KOPT-K1 (cell line): ENCODE data around the gene LDLRAP1.
"Not testable (repeated sequence)": the region's sequence is repeated elsewhere in the genome, so short reads cannot be mapped to it uniquely, and the experiment has no call there.

ENCODE experiments used
- H3K27ac ChIP-seq: fragments of 200-600 bp; sonication (generic); 2 replicates; pipeline ENCODE4 v1.5.1; 2016; ENCODE audit warnings: antibody characterized with exemption, mild to moderate bottlenecking, low read depth, low read length; ENCODE audit not compliant: poor library complexity, severe bottlenecking
- H3K36me3 ChIP-seq: fragments of 200-600 bp; sonication (generic); 2 replicates; pipeline ENCODE4 v1.5.1; 2017; ENCODE audit warnings: antibody characterized with exemption, mild to moderate bottlenecking, low read length, moderate library complexity; ENCODE audit not compliant: insufficient read depth
- H3K9me3 ChIP-seq: fragments of 200-600 bp; sonication (generic); 2 replicates; pipeline ENCODE4 v1.5.1; 2017; ENCODE audit warnings: antibody characterized with exemption, low read length, mild to moderate bottlenecking; ENCODE audit not compliant: insufficient read depth, poor library complexity, severe bottlenecking

Gene LDLRAP1, protein sequence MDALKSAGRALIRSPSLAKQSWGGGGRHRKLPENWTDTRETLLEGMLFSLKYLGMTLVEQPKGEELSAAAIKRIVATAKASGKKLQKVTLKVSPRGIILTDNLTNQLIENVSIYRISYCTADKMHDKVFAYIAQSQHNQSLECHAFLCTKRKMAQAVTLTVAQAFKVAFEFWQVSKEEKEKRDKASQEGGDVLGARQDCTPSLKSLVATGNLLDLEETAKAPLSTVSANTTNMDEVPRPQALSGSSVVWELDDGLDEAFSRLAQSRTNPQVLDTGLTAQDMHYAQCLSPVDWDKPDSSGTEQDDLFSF

GRCh38 chr1:25543425-25544242, at the start of gene LDLRAP1:
Gene LDLRAP1, plus strand, starts transcription at chr1:25543606. Its CDS starts 93 bp downstream, at chr1:25543699.
- no peaks in the 10 kb centered on the region for H3K9me3 ChIP-seq
- no peaks in the 10 kb centered on the region for H3K36me3 ChIP-seq
- no peak within 1 kb of the TSS for H3K27ac ChIP-seq

- H3K36me3 ChIP-seq = peaks cover 86% of the 10 kb centered on the region
- no peaks in the 10 kb centered on the region for H3K9me3 ChIP-seq
- H3K27ac ChIP-seq = no peak overlapping the region
These were observed 48.5 kb upstream of the LDLRAP1 start for GRCh38 chr1:25494952-25495351.

GRCh38 chr1:25500694-25501093, 42.7 kb upstream of the LDLRAP1 start:
- H3K36me3 ChIP-seq = peaks cover 52% of the 10 kb centered on the region
- H3K27ac ChIP-seq = no peak overlapping the region
- H3K9me3 ChIP-seq = no peaks in the 10 kb centered on the region

- peaks cover 48% of the 10 kb centered on the region for H3K36me3 ChIP-seq
- no peaks in the 10 kb centered on the region for H3K9me3 ChIP-seq
- no peak overlapping the region for H3K27ac ChIP-seq
These were observed 42.0 kb upstream of the LDLRAP1 start for GRCh38 chr1:25501235-25502058.

- no peak overlapping the region for H3K27ac ChIP-seq
- H3K9me3 ChIP-seq = no peaks in the 10 kb centered on the region
- peaks cover 33% of the 10 kb centered on the region for H3K36me3 ChIP-seq
These were observed 40.4 kb upstream of the LDLRAP1 start for GRCh38 chr1:25502957-25503356.

GRCh38 chr1:25503551-25504426, 39.6 kb upstream of the LDLRAP1 start:
- Histone ChIP-seq H3K9me3 (no peaks in the 10 kb centered on the region), H3K27ac (no peak overlapping the region), H3K36me3 (peaks cover 25% of the 10 kb centered on the region)

DNA sequence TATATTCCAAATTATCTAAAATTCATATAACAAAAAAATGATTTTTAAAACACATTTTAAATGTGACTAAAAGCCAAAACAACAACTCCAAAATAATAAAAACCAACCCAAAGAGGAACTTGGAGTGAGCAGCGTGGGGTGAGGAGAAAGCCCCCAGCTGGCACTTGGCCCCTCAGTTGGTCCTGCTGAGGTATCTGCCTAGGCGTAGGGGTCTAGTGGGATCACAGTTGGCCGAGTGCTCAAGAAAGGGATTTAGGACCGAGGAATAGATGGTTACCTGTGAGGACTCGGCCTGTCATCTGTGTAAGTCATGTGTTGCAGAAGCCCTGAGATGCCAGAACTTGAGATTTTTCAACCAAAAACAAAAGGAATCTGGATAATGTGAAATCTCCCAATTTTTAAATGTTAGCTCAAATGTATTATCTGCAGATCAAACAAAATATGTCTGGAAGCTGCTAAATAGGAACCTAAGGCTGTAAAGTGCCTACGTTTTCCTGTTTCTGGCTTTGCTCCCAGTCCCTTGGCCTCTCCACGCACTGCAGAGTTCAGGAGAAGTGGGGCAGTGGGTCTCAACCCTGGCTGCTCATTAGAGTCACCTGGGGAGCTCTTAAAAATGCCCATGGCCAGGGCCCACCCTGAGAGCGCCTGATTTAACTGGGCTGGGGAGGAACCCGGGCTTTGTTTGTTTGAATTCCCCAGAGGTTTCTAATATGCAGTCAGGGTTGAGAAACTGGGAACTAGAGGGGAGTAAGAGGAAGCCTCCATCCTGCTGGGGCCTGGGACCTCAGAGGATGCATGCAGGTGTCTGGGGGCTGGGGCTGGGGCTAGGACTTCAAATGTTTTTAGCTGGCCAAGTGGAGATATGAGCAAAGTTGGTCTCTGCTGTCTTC, 38.5 kb upstream of the LDLRAP1 start:
- H3K27ac ChIP-seq = no peak overlapping the region
- no peaks in the 10 kb centered on the region for H3K9me3 ChIP-seq
- H3K36me3 ChIP-seq = peaks cover 18% of the 10 kb centered on the region; the same call in 1 of the 2 replicates

- Histone ChIP-seq H3K36me3 (peaks cover 9% of the 10 kb centered on the region; the same call in 1 of the 2 replicates), H3K27ac (no peak overlapping the region), H3K9me3 (no peaks in the 10 kb centered on the region)
These were observed 37.6 kb upstream of the LDLRAP1 start for GRCh38 chr1:25505656-25506385.

- H3K9me3 ChIP-seq, H3K27ac ChIP-seq, H3K36me3 ChIP-seq: not testable (repeated sequence)
These were observed 36.6 kb upstream of the LDLRAP1 start for GRCh38 chr1:25506566-25507463.

DNA sequence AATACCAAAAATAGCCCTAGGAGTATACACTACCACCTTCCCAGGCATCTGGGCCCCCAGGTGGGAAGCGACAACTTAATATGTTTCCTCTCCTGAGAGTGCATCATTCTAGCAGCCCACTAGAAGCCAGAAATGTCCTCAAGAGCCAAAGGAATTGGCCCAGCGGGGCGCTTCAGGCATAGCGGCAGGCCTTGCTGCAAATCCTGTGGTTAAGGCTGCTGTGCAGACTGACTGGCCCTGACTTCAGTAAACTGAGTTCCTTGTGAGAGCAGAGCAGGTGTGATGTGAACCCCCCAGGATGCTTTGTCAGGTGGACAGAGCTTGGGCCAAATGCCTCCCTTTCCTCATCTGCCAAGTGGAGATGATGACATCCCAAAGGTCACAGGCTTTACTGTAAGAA, 29.7 kb upstream of the LDLRAP1 start:
- H3K9me3 ChIP-seq = no peaks in the 10 kb centered on the region
- no peak overlapping the region for H3K27ac ChIP-seq
- H3K36me3 ChIP-seq = no peaks in the 10 kb centered on the region

DNA sequence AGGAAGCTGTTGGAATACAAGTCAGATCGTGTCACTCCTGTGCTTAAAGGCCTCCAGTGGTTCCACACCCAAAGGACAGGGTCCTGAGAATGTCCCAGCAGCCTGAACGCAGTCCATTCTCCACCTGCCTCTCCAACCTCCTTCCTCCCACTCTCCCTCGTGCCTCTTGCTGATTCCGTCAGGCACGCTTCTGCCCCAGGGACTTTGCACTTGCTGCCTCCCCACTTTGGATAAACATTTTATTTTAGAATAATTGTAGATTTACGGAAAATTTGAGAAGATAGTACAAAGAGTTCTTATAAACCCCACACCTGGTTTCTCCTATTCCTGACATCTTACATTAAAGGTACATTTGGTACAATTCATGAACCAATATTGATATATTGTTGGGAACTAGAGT, 28.4 kb upstream of the LDLRAP1 start:
- H3K27ac ChIP-seq = no peak overlapping the region
- H3K36me3 ChIP-seq = no peaks in the 10 kb centered on the region
- H3K9me3 ChIP-seq = no peaks in the 10 kb centered on the region

DNA sequence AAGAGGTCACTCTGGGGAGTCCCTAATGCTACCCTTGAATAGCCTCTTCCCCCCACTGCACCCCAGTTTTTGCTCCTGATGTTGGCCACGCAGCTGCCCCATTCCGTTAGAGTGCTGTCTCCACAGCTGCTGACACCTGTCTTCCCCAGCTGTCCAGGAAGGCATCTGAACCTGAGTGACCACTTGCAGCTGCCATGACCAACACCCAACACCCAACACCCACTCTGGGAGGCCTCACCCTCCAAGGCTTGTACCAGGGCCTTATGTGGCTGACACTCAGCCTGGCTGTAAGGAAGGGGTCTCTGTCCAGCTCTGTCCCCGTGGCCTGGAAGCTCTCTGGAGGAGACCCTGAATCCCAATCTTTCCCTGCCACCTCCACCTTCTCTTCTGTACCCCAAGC, 26.7 kb upstream of the LDLRAP1 start:
- Histone ChIP-seq H3K9me3 (no peaks in the 10 kb centered on the region), H3K27ac (no peak overlapping the region)

More for the DNA sequence above, 26.7 kb upstream of the LDLRAP1 start:
- no peaks in the 10 kb centered on the region for H3K36me3 ChIP-seq
